HG03558 (cell line): ENCODE data around the gene GPR62.

Experiments
- ATAC-seq: cut with Tn5 transposase; IDR thresholded peaks from one replicate; pipeline ENCODE4 v1.9.1; 2021; ENCODE audit warnings: moderate number of reproducible peaks; ENCODE audit not compliant: unreplicated experiment; ENCODE audit errors: extremely low read depth

GPR62 gene

GRCh38 chr3:52006017-52006819, 51.0 kb downstream of the GPR62 start:
- no peak for ATAC-seq

GRCh38 chr3:52006820-52007133, 51.6 kb downstream of the GPR62 start:
- ATAC-seq = no peak
